Nephron progenitor cell (in vitro differentiated cells): ENCODE data around the gene BRK1.
A peak's percentile ranks its signal among the peaks of the same experiment; 100 is the strongest.
"Not testable (repeated sequence)": the region's sequence is repeated elsewhere in the genome, so short reads cannot be mapped to it uniquely, and the experiment has no call there.

ENCODE experiments used
- DNase-seq: peaks from one replicate; pipeline ENCODE4 v3.0.0; 2021
- H3K27ac Mint-ChIP-seq: 2 replicates; pipeline ENCODE4 v1.8.0; 2021; ENCODE audit warnings: mild to moderate bottlenecking, moderate library complexity, mixed read lengths
- H3K27me3 Mint-ChIP-seq: 2 replicates; pipeline ENCODE4 v1.8.0; 2021; ENCODE audit warnings: mild to moderate bottlenecking, low read depth, mixed read lengths; ENCODE audit not compliant: poor library complexity
- H3K36me3 Mint-ChIP-seq: 2 replicates; pipeline ENCODE4 v1.8.0; 2021; ENCODE audit warnings: low read depth, mixed read lengths
- H3K4me1 Mint-ChIP-seq: 2 replicates; pipeline ENCODE4 v1.8.0; 2021; ENCODE audit warnings: mixed read lengths
- H3K4me3 Mint-ChIP-seq: 2 replicates; pipeline ENCODE4 v1.8.0; 2021; ENCODE audit warnings: mild to moderate bottlenecking, moderate library complexity, mixed read lengths
- H3K9me3 Mint-ChIP-seq: 2 replicates; pipeline ENCODE4 v1.8.0; 2021; ENCODE audit warnings: mild to moderate bottlenecking, moderate library complexity, mixed read lengths
- TF ChIP-seq, protein P1 (sequence below): fragments of 200-600 bp; sonication (generic); IDR thresholded peaks from 2 replicates; pipeline ENCODE4 v1.5.0; 2021; ENCODE audit warnings: antibody characterized with exemption

BRK1 gene

GRCh38 chr3:10090179-10090578, 25.3 kb upstream of the BRK1 start:
- no peak for DNase-seq
- Mint-ChIP-seq H3K9me3 (no peaks in the 10 kb centered on the region), H3K4me3 (no peak overlapping the region), H3K36me3 (peaks cover 41% of the 10 kb centered on the region), H3K27me3 (no peaks in the 10 kb centered on the region), H3K27ac (no peak overlapping the region), H3K4me1 (no peaks in the 10 kb centered on the region)
- TF ChIP-seq, protein P1, sequence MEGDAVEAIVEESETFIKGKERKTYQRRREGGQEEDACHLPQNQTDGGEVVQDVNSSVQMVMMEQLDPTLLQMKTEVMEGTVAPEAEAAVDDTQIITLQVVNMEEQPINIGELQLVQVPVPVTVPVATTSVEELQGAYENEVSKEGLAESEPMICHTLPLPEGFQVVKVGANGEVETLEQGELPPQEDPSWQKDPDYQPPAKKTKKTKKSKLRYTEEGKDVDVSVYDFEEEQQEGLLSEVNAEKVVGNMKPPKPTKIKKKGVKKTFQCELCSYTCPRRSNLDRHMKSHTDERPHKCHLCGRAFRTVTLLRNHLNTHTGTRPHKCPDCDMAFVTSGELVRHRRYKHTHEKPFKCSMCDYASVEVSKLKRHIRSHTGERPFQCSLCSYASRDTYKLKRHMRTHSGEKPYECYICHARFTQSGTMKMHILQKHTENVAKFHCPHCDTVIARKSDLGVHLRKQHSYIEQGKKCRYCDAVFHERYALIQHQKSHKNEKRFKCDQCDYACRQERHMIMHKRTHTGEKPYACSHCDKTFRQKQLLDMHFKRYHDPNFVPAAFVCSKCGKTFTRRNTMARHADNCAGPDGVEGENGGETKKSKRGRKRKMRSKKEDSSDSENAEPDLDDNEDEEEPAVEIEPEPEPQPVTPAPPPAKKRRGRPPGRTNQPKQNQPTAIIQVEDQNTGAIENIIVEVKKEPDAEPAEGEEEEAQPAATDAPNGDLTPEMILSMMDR: no peak

DNA sequence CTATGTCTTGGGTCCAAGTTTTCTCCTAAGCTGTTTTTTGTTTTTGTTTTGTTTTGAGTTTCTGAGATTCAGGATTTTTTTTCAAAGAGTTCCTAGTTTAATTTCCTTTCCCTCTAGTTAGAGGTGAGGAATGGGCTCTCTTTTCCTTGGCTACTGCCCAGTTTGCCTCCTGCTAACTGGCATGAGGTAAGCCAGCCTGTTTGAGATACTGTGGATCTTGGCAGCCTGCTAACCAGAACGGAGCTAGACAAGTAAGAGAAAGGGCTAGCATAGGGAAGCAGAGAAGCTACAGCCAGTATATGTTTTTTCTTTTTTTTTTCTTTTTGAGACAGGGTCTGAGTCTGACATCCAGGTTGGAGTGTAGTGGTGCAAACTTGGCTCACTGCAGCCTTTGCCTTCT, 24.7 kb upstream of the BRK1 start:
- H3K4me3 Mint-ChIP-seq, H3K27ac Mint-ChIP-seq, DNase-seq, H3K4me1 Mint-ChIP-seq, H3K27me3 Mint-ChIP-seq, H3K9me3 Mint-ChIP-seq: not testable (repeated sequence)
- peaks cover 41% of the 10 kb centered on the region for H3K36me3 Mint-ChIP-seq

DNA sequence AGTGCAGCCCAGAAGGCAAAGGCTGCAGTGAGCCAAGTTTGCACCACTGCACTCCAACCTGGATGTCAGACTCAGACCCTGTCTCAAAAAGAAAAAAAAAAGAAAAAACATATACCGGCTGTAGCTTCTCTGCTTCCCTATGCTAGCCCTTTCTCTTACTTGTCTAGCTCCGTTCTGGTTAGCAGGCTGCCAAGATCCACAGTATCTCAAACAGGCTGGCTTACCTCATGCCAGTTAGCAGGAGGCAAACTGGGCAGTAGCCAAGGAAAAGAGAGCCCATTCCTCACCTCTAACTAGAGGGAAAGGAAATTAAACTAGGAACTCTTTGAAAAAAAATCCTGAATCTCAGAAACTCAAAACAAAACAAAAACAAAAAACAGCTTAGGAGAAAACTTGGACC, 24.1 kb upstream of the BRK1 start:
- H3K36me3 Mint-ChIP-seq: peaks cover 41% of the 10 kb centered on the region
- DNase-seq, H3K27ac Mint-ChIP-seq, H3K4me3 Mint-ChIP-seq, H3K4me1 Mint-ChIP-seq, H3K9me3 Mint-ChIP-seq, H3K27me3 Mint-ChIP-seq: not testable (repeated sequence)

DNA sequence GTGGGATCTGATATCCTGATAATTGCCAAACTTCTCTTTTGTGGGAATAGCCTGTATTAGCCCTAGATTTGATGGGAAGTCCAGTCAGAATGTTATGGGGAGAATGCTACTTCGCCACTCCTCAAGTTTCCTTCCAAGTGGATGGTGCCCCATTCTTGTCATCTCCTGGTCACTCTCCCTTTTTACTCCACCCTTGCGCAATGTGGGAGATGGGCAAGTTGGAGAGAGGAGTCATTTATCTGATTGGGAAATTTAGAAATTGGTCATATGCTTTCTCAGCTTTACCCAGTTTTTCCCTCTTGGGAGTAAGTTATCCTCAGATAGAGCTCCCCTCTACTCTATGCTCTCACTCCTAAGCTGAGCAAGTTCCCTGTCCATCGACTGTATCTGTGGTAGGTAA, 21.8 kb upstream of the BRK1 start:
- peaks cover 27% of the 10 kb centered on the region for H3K36me3 Mint-ChIP-seq
- no peaks in the 10 kb centered on the region for H3K4me1 Mint-ChIP-seq
- TF ChIP-seq, protein P1: no peak
- H3K27me3 Mint-ChIP-seq: no peaks in the 10 kb centered on the region
- H3K27ac Mint-ChIP-seq: no peak overlapping the region
- DNase-seq: no peak
- H3K4me3 Mint-ChIP-seq: no peak overlapping the region
- no peaks in the 10 kb centered on the region for H3K9me3 Mint-ChIP-seq

GRCh38 chr3:10099041-10099440, 16.4 kb upstream of the BRK1 start:
- H3K27ac Mint-ChIP-seq: no peak overlapping the region
- no peaks in the 10 kb centered on the region for H3K4me1 Mint-ChIP-seq
- no peaks in the 10 kb centered on the region for H3K9me3 Mint-ChIP-seq
- peaks cover 24% of the 10 kb centered on the region for H3K36me3 Mint-ChIP-seq
- no peak for DNase-seq
- H3K4me3 Mint-ChIP-seq: no peak overlapping the region
- TF ChIP-seq, protein P1: no peak
- no peaks in the 10 kb centered on the region for H3K27me3 Mint-ChIP-seq

- no peak overlapping the region for H3K4me3 Mint-ChIP-seq
- DNase-seq: no peak
- TF ChIP-seq, protein P1: no peak
- no peaks in the 10 kb centered on the region for H3K4me1 Mint-ChIP-seq
- H3K36me3 Mint-ChIP-seq: peaks cover 3% of the 10 kb centered on the region
- H3K9me3 Mint-ChIP-seq: no peaks in the 10 kb centered on the region
- peaks cover 2% of the 10 kb centered on the region for H3K27me3 Mint-ChIP-seq
- no peak overlapping the region for H3K27ac Mint-ChIP-seq
Observed at GRCh38 chr3:10106919-10107318, 8.6 kb upstream of the BRK1 start.

- H3K36me3 Mint-ChIP-seq: no peaks in the 10 kb centered on the region
- H3K27ac Mint-ChIP-seq: peak within 1 kb of the TSS; percentile 59
- TF ChIP-seq, protein P1: no peak
- peaks cover 4% of the 10 kb centered on the region for H3K27me3 Mint-ChIP-seq
- no peak within 1 kb of the TSS for H3K4me3 Mint-ChIP-seq
- H3K9me3 Mint-ChIP-seq: no peaks in the 10 kb centered on the region
- H3K4me1 Mint-ChIP-seq: no peaks in the 10 kb centered on the region
- DNase-seq: no peak
Observed at GRCh38 chr3:10108091-10108490, 7.4 kb upstream of the BRK1 start, which contains the start of gene FANCD2OS. Gene FANCD2OS (minus strand): TSS chr3:10108255. CDS start chr3:10104774, 3,481 bp downstream.
